Pancreas (tissue), 10 donors: ENCODE results near the gene CMKLR1. TPM values are rescaled to one million over a fixed set of nuclear protein-coding genes. Genes with fewer than 3 reads are reported as not detected.

Experiments used
- ATAC-seq, 4 donors: fragments of 200-7000 bp; cut with Tn5 transposase; one replicate each; pipeline versions ENCODE4 v1.8.0 to v1.9.1; 2020; ENCODE audit warnings: mild to moderate bottlenecking in 4 of 4, moderate library complexity in 4 of 4
- DNase-seq, 6 donors: peaks; one replicate each; pipeline ENCODE4 v3.0.0-alpha.2; 2020
- FAIRE-seq: peaks from 2 replicates; lab custom pipeline; 2012; peaks lifted over from hg19 to GRCh38; lab: Jason Lieb, UNC
- H3K27ac ChIP-seq, 4 donors: fragments of 200-600 bp; sonication (generic); 1 replicate in 3 of 4; 2 replicates in 1 of 4; pipeline versions ENCODE4 v1.5.0 to v1.8.0; 2020
- H3K27me3 ChIP-seq, 4 donors: fragments of 200-600 bp; one replicate each; pipeline ENCODE4 v1.8.0; 2021
- H3K36me3 ChIP-seq, 3 donors: fragments of 200-600 bp; sonication (generic) in 1 of 3; one replicate each; pipeline versions ENCODE4 v1.5.0 to v1.8.0; 2020 to 2021
- H3K4me1 ChIP-seq, 3 donors: fragments of 200-600 bp; one replicate each; pipeline ENCODE4 v1.8.0; 2021
- H3K4me3 ChIP-seq, 4 donors: fragments of 200-600 bp; sonication (generic) in 2 of 4; one replicate each; pipeline versions ENCODE4 v1.5.0 to v1.8.0; 2020 to 2021
- H3K9me3 ChIP-seq, 4 donors: fragments of 200-600 bp; one replicate each; pipeline ENCODE4 v1.8.0; 2021
- CTCF ChIP-seq, 4 donors: fragments of 200-600 bp; sonication (generic) in 3 of 4; IDR thresholded peaks; one replicate each; pipeline versions ENCODE4 v1.5.0 to v1.8.0; 2021; ENCODE audit warnings: antibody characterized with exemption in 4 of 4
- WGBS, 2 donors: extraction: QIAGEN DNeasy Blood & Tissue Kit; methylation state at CpG; one replicate each; pipeline ENCODE4 v1.1.7; 2013; 5-methylcytosine and 5-hydroxymethylcytosine counted together
- intact Hi-C, 3 donors: fragments of 100-400 bp; cut with DNase I; formaldehyde crosslinking; loops; one replicate each; pipeline versions ENCODE4 v1.11.1 to v1.14.2; 2022
- polyA plus RNA-seq, 2 donors: library from polyadenylated mRNA; stranded (reverse); fragments of 200-250 nt; gene quantifications; one replicate each; pipeline ENCODE4 v1.2.3, GENCODE V29; 2013
- total RNA-seq, 6 donors: library from RNA; stranded (reverse); fragmentation: NEBNext Ultra II Directional in 4 of 6; extraction: Animal tissue kit (Norgen Biotek cat#: 25700) in 4 of 6; gene quantifications; one replicate each; pipeline versions ENCODE4 v1.2.1 to v1.2.4, GENCODE V29; 2021 to 2023
- donor health status: healthy with polysubstance abuse.
- donor health status: DM: no; HTN: no; CAD: no; lungs with moderate emphysema.
- donor health status: DM: no; HTN: no; CAD: no.
- donor health status: control.
- donor health status: control.
- donor health status: Bipolar disorder and iron deficiency.
- donor health status: DM: yes; HTN: yes; CAD: no.
- donor health status: DM: no; HTN: no; CAD: no.
- donor health status: DM: no; HTN: no; CAD: no.
- donor health status: DM: yes; HTN: yes; CAD: no.

The CMKLR1 gene
- total and polyA plus RNA-seq, 8 donors, result 0.95 to 7.4 (median 1.4) TPM

- FAIRE-seq (no peak), DNase-seq (no peak), ATAC-seq (peak in 1 of 4 donors; percentile 23)
- H3K27ac ChIP-seq, result no peak overlapping the region
- H3K27me3 ChIP-seq, result no peaks in the 10 kb centered on the region
- H3K4me3 ChIP-seq, result no peak overlapping the region
- 67 to 82% methylated on average over 15 of the region's 15 CpGs for WGBS, 2 donors
- H3K36me3 ChIP-seq, result no peaks in the 10 kb centered on the region
- no peaks in the 10 kb centered on the region for H3K4me1 ChIP-seq
- no peak for TF ChIP-seq CTCF (IDR thresholded peaks at IDR 0.05)
- no peaks in the 10 kb centered on the region for H3K9me3 ChIP-seq
- intact Hi-C loops, result no loop called here
Observed at GRCh38 chr12:108327621-108328344, 11.3 kb downstream of the CMKLR1 start.

GRCh38 chr12:108326254-108326750 is 12.8 kb downstream of the CMKLR1 start:
- no peak overlapping the region for H3K27ac ChIP-seq
- H3K27me3 ChIP-seq, result no peaks in the 10 kb centered on the region
- H3K9me3 ChIP-seq, result no peaks in the 10 kb centered on the region
- no peaks in the 10 kb centered on the region for H3K4me1 ChIP-seq
- ATAC-seq (no peak), FAIRE-seq (no peak), DNase-seq (no peak)
- intact Hi-C loops, result no loop called here
- no peak overlapping the region for H3K4me3 ChIP-seq
- no peaks in the 10 kb centered on the region for H3K36me3 ChIP-seq
- no peak for TF ChIP-seq CTCF (IDR thresholded peaks at IDR 0.05)
- 59 to 73% methylated on average over 2 of the region's 2 CpGs for WGBS, 2 donors

- ATAC-seq (no peak), DNase-seq (no peak), FAIRE-seq (no peak)
- WGBS, 2 donors, result 67 to 80% methylated on average over 3 of the region's 3 CpGs
- no peaks in the 10 kb centered on the region for H3K36me3 ChIP-seq
- intact Hi-C loops, result no loop called here
- no peak for TF ChIP-seq CTCF (IDR thresholded peaks at IDR 0.05)
- H3K4me1 ChIP-seq, result no peaks in the 10 kb centered on the region
- H3K9me3 ChIP-seq, result no peaks in the 10 kb centered on the region
- H3K27ac ChIP-seq, result no peak overlapping the region
- no peaks in the 10 kb centered on the region for H3K27me3 ChIP-seq
- no peak overlapping the region for H3K4me3 ChIP-seq
Observed at GRCh38 chr12:108325549-108325948, 13.6 kb downstream of the CMKLR1 start.

- Histone ChIP-seq H3K9me3 (no peaks in the 10 kb centered on the region), H3K27me3 (no peaks in the 10 kb centered on the region), H3K36me3 (no peaks in the 10 kb centered on the region), H3K4me1 (no peaks in the 10 kb centered on the region), H3K27ac (no peak overlapping the region), H3K4me3 (no peak overlapping the region)
- no peak for FAIRE-seq
- intact Hi-C loops, result no loop called here
- no peak for TF ChIP-seq CTCF (IDR thresholded peaks at IDR 0.05)
- DNase-seq, result no peak
- WGBS, 2 donors, result 55 to 73% methylated on average over 5 of the region's 5 CpGs
- ATAC-seq, result no peak
Observed at GRCh38 chr12:108325018-108325358, 14.1 kb downstream of the CMKLR1 start.

- Histone ChIP-seq H3K36me3 (no peaks in the 10 kb centered on the region), H3K4me3 (no peak overlapping the region), H3K9me3 (no peaks in the 10 kb centered on the region), H3K27me3 (no peaks in the 10 kb centered on the region), H3K4me1 (no peaks in the 10 kb centered on the region), H3K27ac (no peak overlapping the region)
- FAIRE-seq, result no peak
- peak in 1 of 4 donors; percentile 21 for ATAC-seq
- intact Hi-C loops, result no loop called here
- no peak for DNase-seq
- WGBS, 2 donors, result 63 to 70% methylated on average over 8 of the region's 8 CpGs
- TF ChIP-seq CTCF (IDR thresholded peaks at IDR 0.05), result no peak
Observed at GRCh38 chr12:108324351-108325017, 14.6 kb downstream of the CMKLR1 start.
